Fibroblast of peridontal ligament (primary cell): Measurements from ENCODE around the gene NCSTN.
"Not testable (repeated sequence)": the region's sequence is repeated elsewhere in the genome, so short reads cannot be mapped to it uniquely, and the experiment has no call there.

ENCODE experiments used
- DNase-seq: peaks from one replicate; pipeline ENCODE4 v3.0.0-alpha.2; 2010; ENCODE audit errors: extremely low read depth

NCSTN gene

DNA sequence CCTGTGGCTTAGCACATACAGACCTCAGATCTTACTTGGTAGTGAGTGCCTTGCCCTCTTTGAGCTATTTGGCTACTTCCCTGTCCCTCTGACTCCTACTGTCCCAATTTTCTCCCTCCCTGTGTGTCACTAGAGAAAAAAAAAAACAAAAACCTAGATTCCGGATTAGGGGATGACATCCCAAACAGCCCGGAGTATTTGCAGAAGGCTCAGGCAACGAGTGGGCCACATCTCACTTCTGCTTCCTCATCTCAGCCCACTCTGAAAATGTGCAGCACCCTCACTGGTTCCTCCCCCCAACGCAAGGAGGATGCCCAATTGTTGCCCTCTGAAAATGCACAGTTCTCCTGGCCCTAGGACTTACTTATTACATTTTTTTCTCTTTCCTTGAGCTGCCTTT, 28.6 kb downstream of the NCSTN start:
- DNase-seq = no peak

DNA sequence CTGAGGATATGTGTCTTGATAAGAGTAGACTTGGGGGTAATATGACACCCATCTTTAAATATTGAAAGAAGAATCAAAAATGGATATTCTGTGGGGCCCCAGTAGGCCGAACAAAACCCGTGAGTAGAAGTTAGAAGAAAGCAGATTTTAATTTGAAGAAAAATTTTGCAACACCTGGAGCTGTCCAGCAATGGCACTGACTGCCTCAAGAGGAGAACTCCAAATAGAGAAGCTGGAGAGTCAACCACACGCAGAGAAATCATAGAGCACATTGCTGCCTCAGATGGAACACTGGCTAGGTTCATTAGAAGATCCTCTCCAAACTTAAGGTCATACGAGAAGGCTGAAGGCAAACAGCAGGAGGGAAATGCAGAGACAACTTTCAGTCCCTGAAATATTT, 30.5 kb downstream of the NCSTN start:
- peak; percentile 21 for DNase-seq

DNA sequence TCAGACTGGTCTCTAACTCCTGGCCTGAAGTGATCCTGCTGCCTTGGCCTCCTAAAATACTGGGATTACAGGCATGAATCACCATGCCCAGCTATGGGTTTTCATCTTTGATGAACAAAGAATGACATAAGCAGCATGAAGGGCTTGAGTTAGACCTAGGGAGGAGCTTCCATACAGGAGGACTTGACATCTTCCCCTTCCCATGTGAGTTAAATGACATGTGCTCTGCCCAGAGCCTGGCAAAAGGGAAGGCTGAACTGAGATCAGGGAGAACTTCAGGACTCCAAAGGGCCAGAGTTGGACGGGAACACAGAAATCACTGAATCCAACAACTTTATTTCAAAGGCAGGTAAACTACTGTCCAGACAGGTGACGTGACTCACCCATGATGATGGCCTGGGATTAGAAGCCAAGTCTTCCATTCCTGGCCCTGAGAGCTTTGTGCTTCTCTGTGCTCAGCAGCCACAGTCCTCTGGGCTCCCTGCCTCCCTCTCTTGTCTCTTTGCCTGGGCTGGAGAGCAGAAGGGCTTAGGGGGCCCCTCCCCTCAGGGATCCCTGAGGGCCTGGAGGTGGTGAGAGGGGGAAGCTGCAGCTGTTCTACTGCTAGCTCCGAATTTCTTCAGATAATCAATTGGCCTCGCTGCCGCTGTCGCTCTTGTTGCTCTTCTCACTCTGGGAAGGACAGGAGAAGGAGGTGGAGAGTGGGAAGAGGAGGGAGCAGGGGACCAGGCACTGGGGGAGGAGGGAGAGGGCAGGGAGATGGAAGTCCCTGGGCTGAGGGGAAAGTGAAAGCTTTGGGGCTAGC, 31.3 kb downstream of the NCSTN start:
- no peak for DNase-seq

DNA sequence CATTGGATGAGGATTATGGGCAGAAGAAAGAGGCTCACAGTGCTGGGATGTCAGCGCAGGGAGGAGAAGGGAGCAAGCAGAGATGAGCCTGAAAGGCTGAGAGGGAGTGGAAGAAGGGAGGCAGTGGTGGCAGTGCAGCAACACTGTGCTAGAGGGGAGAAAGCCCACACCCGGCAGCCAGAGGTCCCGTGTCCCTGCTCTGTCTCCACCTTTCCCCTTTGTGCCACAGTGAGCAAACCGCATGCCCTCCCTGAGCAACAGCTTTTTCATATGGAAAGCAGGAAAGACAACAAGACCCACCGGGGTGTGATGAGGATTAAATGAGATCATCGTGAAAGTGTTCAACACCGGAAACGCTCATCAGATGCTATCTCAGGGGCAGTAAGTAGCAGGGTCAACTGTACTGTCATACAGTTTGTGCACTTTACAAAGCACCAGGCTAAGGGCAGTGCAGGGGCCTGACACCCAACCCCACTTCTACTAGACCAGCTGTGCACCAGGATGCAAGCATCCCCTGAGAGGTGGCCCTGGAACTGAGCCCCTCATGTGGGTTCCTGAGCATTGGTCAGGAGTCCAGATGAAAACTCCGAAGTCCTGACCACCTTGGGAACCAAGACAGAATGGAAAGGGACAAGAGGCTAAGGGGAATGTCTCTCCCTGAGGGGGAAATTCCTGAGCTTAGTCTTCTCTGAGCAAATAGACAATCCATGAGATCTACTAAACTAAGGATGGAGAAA, 32.8 kb downstream of the NCSTN start:
- DNase-seq = no peak

DNA sequence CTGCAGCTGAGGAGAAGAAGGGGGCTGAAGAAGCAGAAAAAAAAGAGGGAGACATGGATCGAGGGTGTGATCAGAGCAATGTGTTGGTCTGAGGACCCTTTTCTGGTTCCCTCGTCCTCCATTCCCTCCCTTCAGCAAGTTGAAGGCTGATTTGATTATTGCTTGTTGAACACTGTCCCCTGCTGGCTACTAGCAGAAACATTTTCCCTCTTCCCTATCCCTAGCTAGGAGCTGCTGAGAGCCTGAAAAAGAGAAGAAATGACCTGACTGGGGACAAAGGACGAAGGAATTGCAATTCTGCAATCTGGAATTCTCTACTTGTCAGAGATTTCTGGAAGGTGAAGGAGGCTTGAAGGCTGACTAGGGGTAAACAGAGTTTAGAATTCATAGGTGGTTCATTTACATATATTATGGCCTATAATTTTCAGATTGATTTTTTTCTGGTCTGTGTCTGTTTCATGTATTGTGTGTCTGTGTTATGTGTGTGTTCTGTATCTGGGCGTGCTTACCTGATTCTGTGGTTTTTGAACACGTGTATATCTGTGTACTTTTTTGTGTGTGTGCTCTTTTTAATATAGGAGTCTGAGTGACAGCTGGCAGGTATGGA, 33.4 kb downstream of the NCSTN start:
- peak; percentile 73 for DNase-seq

DNA sequence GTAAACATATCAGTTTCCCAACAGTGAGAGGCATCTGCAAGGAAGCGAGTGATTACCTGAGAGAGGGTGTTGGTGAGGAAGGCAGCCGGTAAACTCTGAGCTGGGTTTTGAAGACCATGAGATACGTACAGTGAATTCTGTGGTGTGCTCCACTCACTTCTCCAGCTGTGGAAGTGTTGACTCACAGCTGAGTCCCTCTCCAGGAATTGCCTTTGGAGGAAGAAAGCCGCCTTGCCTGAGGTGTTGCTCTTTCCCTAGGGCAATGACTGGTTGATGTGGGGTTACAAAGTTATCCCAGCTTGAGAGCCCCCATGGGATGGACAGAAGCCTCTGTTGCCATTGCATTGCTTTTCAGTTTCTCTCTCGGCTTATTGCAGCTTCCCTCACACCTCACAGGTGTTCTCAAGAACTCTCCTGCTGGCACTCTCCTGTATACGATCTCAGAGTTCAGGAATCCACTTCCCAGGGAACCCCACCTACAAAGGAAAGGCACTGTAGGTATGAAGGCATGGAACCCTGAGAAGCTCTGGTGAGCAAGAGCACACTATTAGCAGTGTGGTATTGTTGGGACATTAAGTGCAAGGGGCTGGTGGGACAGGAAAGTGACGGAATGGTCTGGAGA, 34.5 kb downstream of the NCSTN start:
- DNase-seq = peak; percentile 39

DNA sequence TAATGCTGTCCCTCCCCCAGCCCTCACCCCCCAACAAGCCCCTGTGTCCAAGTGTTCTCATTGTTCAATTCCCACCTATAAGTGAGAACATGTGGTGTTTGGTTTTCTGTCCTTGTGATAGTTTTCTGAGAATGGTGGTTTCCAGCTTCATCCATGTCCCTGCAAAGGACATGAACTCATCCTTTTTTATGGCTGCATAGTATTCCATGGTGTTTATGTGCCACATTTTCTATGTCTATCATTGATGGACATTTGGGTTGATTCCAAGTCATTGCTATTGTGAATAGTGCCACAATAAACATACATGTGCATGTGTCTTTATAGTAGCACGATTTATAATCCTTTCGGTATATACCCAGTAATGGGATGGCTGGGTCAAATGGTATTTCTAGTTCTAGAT, 41.6 kb downstream of the NCSTN start:
- not testable (repeated sequence) for DNase-seq

DNA sequence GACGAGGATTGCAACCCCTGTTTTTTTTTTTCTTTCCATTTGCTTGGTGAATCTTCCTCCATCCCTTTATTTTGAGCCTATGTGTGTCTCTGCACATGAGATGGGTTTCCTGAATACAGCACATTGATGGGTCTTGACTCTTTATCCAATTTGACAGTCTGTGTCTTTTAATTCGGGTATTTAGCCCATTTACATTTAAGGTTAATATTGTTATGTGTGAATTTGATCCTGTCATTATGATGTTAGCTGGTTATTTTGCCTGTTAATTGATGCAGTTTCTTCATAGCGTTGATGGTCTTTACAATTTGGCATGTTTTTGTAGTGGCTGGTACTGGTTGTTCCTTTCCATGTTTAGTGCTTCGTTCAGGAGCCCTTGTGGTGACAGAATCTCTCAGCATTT, 45.2 kb downstream of the NCSTN start:
- not testable (repeated sequence) for DNase-seq

DNA sequence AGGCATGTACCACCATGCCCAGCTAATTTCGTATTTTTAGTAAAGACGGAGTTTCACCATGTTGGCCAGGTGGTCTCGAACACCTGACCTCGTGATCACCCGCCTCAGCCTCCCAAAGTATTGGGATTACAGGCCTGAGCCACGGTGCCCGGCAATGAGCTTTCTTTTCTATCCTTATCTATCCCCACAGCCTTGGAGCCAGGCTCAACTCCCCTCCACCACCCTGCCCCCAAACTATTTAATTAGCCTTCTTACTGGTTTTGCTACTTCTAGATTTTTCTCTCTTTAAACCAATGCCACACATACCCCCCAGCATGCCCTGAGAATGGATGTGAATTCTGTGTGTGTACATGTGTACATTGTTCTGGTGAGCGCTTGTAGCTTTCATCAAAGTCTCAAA, 51.5 kb downstream of the NCSTN start:
- DNase-seq = no peak

DNA sequence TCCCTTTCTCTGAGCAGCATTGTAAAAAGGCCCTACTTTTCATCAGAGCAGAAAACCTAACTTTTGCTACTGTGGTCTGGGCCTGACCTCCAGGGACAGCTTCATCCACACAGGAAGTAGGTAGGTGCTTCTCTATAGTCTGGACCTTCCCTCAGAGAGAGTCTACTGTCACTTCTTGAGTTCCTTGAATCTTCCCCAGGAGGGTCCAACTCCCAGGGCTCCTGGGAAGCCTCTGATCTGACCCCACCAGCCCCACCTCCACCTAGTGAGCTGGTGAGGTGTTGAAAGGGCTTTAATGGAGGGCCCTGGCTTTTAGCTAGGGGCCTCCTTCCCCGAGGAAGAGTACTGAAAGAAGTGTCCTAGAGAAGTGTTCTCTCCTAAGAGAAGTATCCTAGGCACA, 54.5 kb downstream of the NCSTN start:
- DNase-seq = no peak

DNA sequence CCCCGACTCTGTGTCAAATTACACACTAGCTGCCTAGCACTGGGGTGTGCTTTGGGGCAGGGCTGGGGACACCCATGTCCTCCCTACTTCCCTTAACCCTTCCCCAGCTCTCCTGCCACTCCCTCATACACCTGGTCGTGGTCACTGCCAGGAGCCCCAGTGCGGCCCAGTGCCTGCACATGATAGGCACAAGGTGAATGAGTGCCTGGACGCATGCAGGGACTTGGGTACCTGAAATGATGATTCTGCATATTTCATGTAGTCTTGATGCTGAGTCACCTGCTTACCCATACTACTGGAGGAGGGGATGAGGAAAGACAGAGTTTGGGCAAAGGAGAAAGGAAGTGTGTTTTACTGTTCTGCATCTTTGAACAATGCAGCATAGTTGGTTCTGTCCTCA, 55.6 kb downstream of the NCSTN start:
- DNase-seq = no peak

DNA sequence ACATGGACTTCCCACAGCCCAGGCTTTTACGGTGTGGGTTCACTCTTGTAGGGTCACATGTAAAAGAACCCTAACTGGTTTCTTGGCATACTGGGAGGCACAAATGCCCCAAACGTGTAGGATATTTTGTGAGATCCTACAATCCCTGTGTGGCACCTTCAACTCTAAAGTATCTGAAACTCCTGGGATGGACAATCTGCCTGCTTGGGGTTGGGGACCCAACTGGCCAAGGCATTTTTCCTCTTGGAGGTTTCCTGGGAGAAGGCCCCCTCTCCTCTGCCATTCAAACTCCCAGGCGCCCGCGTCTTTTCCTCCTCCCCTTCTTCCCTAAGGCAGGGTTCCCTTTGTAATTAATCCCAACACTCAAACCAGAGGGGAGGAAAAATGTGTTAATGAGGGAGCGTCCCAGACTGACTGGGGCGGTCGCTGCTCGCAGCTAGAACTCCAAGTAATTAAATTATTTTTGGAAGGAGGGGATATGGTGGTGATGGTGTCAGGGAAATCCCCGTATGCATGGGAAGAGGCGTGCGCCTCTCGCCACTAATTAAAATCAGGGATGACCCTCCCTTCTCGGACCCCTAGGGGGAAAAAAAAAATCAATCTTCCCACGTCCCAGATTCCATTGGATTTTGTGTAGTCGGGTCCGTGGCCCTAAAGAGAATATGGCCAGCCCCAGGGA, 56.5 kb downstream of the NCSTN start:
- no peak for DNase-seq

DNA sequence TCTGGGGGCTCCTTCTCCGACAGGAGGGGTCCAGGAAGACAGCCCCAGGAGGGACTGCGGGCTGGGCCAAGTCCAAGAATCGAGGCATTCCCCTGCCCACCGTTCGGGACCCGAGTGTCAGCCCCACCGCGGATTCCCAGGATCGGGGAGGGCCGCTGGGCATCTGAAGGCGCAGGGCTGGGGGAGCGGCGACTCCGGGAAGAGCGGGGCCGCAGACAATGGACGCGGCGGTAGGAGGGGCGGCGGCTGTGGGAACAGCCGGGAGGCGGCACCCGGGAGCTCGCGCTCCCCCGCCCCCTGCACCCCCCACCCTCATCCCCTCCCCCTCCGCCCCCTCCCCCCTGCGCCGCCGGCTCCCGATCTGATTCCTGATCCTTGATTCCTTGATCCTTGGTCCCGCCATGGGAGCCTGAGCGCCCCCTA, 57.1 kb downstream of the NCSTN start, which contains the start of gene VANGL2:
VANGL2 (plus strand) TSS at position 342 of the 423 bp plus-strand sequence. CDS start 15,274 bp downstream, outside the sequence.
- no peak for DNase-seq

DNA sequence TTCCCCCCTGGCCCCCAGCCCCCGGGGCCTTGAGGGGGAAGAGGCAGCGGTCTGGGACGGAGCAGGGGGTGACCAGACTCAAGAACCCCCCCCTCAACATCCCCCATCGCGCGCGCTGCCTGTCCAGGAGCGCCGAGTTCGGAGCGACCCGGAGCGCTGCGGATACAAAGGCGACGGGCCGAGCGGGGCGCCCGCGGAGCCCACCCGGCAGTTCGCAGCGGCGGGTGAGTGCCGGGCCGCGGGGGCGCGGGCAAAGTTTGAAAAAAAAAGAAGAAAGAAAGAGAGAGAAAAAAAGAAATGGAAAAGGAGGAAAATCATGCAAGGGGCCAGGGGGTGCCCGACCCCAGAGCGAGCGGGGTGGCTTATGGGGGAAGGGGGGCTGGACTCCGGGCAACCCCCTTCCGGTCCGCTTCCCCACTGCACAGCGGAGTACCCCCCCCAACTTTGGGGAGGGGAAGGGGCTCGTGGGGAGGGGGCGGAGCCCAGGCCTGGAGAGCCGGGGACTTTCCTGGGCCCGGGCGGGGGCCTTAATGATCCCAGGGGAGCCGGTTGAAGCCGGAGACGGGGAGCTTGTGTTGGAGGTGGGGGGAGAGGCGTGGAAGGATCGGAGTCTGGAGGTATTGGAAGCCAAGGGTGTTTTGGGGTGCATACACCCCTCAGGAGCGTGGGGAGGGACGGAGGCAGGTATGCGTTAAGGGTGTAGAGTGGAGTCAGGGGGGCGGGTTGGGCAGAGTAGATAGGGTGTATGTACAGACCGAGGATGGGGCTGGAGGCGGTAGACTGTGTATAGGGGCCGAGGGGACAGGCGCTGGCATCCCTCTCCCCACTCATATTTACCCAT, 57.7 kb downstream of the NCSTN start:
- DNase-seq = no peak

DNA sequence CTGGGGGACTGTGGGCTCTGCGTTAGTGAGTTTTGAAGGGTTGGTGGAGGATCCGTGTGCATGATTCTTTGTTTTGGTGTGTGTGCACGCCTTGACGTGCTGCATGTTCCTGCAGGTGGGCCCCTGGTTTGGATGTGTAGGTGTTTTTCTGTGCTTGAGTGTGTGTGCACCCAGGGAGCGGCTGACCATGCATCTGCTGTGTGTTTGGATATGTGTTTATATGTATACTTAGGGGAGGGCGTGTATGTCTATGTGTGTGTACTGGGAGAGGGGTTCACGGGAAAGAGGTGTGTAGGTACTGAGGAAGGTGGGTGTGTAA, 58.3 kb downstream of the NCSTN start:
- DNase-seq = no peak

DNA sequence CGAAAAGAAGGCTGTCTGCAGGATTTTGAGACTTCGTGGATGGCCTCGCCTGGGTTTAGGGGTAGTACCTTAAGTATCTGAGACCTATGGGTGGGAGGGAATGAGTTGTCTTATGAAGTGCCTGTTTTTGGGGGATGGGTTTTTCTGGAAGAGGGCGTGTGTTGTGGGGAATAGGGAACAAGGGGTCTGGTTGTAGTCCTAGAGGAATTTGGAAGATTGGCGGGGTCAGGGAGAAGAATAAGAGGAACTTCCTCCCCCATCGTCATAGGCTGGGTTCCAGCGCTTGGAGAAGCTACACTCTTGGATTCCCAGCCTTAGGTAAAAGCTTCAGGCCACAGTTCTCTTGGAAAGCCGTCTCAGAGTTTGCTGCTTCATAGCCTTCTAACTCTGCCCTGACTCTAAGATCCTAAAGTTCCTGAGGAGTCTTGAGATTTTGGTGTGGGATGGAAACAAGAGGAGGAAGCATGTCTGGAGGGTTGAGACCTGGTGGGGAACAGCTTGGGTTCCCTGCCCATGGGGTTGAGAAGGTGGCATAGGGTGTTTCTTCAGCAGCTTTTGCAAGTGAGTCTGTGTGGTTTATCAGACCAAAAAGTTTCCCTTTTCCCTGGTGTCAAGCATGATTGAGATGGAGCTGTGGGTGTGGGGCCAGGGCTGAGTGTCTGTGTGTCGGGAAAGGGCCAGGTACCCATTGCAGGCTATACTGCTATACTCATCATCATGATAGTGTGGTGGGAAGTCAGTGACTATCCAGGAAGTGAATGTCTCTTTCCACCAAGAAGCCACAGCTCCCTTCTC, 59.0 kb downstream of the NCSTN start:
- no peak for DNase-seq

DNA sequence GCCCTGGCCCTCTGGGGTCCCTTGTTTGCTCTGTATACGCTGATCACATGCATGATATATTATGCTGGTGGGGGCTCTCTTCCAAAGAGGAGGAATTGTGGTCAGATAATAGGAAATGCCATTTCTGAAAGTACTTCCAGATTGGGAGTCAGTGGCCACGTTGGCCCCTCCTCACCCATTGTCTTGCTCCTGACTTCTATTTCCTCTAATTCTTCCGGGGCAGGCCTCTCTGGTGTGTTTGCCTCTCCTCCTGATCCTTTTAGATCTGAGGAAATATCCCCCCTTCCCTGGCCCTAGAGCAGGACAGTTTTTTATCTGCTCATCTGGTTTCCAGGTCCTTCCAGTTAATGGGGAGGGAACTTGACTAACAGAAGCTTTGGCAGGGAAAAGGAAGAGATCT, 60.1 kb downstream of the NCSTN start:
- no peak for DNase-seq

DNA sequence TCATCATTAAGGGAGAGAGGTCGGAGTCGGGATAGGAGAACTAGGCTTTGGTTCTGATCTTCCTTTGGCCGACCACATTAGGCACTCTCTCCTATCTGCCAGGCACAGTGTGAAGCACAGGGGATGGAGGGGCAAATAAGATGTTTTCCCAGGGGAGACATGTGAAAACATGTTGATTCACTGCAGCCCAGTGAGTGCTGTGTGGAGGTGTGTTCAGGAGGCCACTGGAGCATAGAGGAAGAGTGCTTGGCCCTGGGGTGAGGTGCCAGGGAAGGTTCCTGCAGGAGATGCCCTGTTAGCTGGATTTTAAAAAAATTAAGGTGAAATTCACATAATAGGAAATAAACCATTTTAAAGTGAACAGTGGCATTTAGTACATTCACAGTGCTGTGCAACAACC, 60.9 kb downstream of the NCSTN start:
- DNase-seq = no peak

DNA sequence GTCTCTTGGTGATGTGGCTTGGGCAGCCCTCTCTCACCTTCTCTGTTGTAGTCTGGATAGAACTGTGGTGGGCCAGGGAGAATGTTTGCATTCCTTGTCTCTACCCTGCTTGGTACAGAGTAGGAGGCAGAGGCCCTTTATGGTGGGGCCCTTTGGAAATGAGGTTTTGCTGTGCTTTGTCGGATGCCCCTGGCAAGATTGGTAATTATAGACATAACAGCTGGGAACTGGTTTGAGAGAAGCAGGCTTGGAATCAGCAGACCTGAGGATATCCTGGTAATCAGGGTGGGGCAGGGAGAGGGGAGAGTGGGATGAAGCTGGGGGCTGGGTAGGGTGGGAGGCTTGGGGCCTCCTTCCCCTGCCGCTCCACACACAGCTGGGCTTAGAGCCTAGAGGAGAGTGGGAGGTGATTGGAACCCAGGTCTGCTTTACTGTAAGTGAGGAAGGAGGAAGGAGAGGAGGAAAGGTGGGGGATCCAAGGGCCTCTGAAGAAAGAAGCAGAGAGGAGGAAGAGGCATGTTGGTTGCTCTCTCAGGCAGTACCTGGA, 62.2 kb downstream of the NCSTN start:
- no peak for DNase-seq
